ENCODE results near the gene KIF15.

The KIF15 gene

DNA sequence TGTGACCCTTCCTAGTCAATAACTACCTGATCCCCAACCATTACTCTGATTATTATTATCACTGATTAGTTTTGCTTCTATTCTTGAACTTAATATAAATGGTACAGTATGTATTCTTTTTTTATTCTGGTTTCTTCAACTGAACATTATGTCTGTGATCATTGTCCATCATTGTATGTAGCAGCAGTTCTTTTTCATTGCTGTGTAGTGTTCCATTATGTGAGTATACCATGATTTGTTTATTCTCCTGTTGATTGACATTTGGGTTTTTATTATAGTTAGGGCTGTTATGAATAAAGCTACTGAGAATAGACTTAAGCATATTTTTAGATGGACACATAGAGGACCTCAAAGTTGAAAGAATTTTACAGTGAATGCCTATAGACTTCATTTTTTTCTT, 2.7 kb downstream of the KIF15 start:
- ChIA-PET POLR2A (no interaction called here), CTCF (no interaction called here)
- no peak for TF ChIP-seq LEF1 (IDR thresholded peaks at IDR 0.05; ENCODE audit: borderline replicate concordance)
- no peak for TF ChIP-seq FOXM1 (IDR thresholded peaks at IDR 0.05; ENCODE audit: borderline replicate concordance)
- TF ChIP-seq SUZ12 (IDR thresholded peaks at IDR 0.05): no peak
- TF ChIP-seq, protein P1, sequence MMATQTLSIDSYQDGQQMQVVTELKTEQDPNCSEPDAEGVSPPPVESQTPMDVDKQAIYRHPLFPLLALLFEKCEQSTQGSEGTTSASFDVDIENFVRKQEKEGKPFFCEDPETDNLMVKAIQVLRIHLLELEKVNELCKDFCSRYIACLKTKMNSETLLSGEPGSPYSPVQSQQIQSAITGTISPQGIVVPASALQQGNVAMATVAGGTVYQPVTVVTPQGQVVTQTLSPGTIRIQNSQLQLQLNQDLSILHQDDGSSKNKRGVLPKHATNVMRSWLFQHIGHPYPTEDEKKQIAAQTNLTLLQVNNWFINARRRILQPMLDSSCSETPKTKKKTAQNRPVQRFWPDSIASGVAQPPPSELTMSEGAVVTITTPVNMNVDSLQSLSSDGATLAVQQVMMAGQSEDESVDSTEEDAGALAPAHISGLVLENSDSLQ (IDR thresholded peaks at IDR 0.05): no peak
- TF ChIP-seq FOXK2 (IDR thresholded peaks at IDR 0.05): no peak
- TF ChIP-seq ARNT (IDR thresholded peaks at IDR 0.05): no peak
- no peak for TF ChIP-seq ELF4 (IDR thresholded peaks at IDR 0.05)
- no peak for TF ChIP-seq BHLHE40 (IDR thresholded peaks at IDR 0.05; ENCODE audit: borderline replicate concordance)
- TF ChIP-seq L3MBTL2 (conservative IDR thresholded peaks at IDR 0.05): no peak
- no peak for TF ChIP-seq SP1 (IDR thresholded peaks at IDR 0.05)
- TF ChIP-seq FOXA1 (IDR thresholded peaks at IDR 0.05): no peak
- TF ChIP-seq TARDBP (IDR thresholded peaks at IDR 0.05): no peak
- TF ChIP-seq HDGF (IDR thresholded peaks at IDR 0.05; ENCODE audit: borderline replicate concordance): no peak
- no peak for TF ChIP-seq ZNF384 (IDR thresholded peaks at IDR 0.05)
- no peak for DNase-seq (ENCODE audit: extremely low spot score)

DNA sequence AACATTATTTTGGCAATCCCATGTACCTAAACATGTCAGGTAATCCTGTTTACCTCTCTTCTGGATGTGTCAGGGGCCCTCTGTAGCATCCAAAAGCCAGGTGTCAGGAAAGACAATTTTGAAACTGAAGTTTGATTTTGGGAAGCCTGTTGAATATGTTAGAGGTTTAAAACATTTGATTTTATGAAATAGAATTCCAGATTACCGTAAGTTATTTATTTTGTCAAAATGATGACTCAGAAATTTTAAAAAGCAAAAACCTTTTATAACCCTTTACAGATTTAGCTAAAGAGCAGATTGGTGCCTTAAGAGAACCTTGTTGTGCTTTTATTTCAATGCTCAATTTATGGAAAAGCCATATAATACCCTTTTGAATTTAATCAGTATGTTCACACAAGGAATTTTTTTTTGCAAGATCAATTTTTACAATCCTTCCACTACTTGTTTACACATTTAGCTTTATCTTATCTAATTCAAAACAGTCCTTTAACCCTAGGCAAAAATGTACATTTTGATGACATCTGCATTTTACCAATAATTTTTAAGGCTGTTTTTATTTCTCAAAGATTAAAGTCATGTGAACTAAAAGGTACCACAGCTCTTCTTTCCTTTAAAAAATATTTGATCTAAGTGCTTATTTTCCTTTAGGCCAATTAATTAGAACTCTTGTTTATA, 10.0 kb downstream of the KIF15 start:
- ChIA-PET CTCF (no interaction called here), POLR2A (interaction anchor here (1.1 kb wide), 1 partner anchor 10 kb away, joined by 5 read pairs; the partner anchor contains the start of genes KIAA1143 and KIF15)
- no peak for DNase-seq (ENCODE audit: extremely low spot score)
- TF ChIP-seq, protein P1 (IDR thresholded peaks at IDR 0.05): no peak
- TF ChIP-seq L3MBTL2 (conservative IDR thresholded peaks at IDR 0.05) (no peak), SUZ12 (IDR thresholded peaks at IDR 0.05) (no peak), ZNF384 (IDR thresholded peaks at IDR 0.05) (no peak), NFRKB (IDR thresholded peaks at IDR 0.05) (no peak), CTBP1 (IDR thresholded peaks at IDR 0.05; ENCODE audit: borderline replicate concordance) (no peak), HDGF (IDR thresholded peaks at IDR 0.05; ENCODE audit: borderline replicate concordance) (no peak), LEF1 (IDR thresholded peaks at IDR 0.05; ENCODE audit: borderline replicate concordance) (no peak), FOXA1 (IDR thresholded peaks at IDR 0.05) (no peak), SP1 (IDR thresholded peaks at IDR 0.05) (no peak), FOXK2 (IDR thresholded peaks at IDR 0.05) (no peak), BHLHE40 (IDR thresholded peaks at IDR 0.05; ENCODE audit: borderline replicate concordance) (no peak), ARNT (IDR thresholded peaks at IDR 0.05) (no peak), FOXM1 (IDR thresholded peaks at IDR 0.05; ENCODE audit: borderline replicate concordance) (no peak), TARDBP (IDR thresholded peaks at IDR 0.05) (no peak), ELF4 (IDR thresholded peaks at IDR 0.05) (no peak)

DNA sequence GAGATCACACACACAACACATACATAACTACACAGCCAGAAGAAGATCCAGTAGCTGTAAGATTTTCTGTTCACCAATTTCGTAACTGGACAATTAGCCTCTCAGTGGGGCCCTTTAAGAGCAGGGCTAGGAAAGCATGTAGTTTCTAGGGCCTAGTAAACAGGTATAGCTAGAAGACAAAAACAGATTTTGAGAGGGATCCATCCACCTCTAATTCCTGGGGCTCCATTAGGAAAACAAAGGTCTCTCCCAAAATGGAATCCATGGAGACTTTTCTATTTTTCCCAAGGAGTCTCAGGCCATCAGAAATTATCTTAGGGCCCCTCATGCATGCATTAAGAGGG, 10.5 kb downstream of the KIF15 start:
- POLR2A ChIA-PET: interaction anchor here (1.1 kb wide), 1 partner anchor 10 kb away, joined by 5 read pairs; the partner anchor contains the start of genes KIAA1143 and KIF15
- CTCF ChIA-PET: no interaction called here
- DNase-seq (ENCODE audit: extremely low spot score): no peak
- TF ChIP-seq FOXK2 (IDR thresholded peaks at IDR 0.05) (no peak), LEF1 (IDR thresholded peaks at IDR 0.05; ENCODE audit: borderline replicate concordance) (no peak), ZNF384 (IDR thresholded peaks at IDR 0.05) (no peak), FOXM1 (IDR thresholded peaks at IDR 0.05; ENCODE audit: borderline replicate concordance) (no peak), TARDBP (IDR thresholded peaks at IDR 0.05) (no peak), SP1 (IDR thresholded peaks at IDR 0.05) (no peak), ARNT (IDR thresholded peaks at IDR 0.05) (no peak), L3MBTL2 (conservative IDR thresholded peaks at IDR 0.05) (no peak), CTBP1 (IDR thresholded peaks at IDR 0.05; ENCODE audit: borderline replicate concordance) (no peak), ELF4 (IDR thresholded peaks at IDR 0.05) (no peak), NFRKB (IDR thresholded peaks at IDR 0.05) (no peak)
- TF ChIP-seq, protein P1 (IDR thresholded peaks at IDR 0.05): no peak

DNA sequence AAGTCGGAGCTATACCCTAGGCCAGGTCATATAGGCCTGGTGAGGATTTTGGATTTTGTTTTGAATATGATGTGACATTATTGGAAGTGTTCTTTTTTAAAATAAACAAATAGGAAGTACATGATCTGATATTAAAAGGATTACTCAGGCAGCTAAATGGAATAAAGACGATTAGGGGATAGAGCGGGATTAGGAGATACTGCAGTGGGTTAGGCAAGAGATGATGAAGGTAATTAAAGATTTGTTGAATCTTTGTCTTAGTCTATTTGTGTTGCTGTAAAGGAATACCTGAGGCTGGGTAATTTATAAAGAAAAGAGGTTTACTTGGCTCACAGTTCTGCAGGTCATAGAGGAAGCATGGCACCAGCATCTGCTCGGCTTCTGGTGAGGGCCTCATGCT, 21.3 kb downstream of the KIF15 start:
- TF ChIP-seq ARNT (IDR thresholded peaks at IDR 0.05) (no peak), BHLHE40 (IDR thresholded peaks at IDR 0.05; ENCODE audit: borderline replicate concordance) (no peak), FOXA1 (IDR thresholded peaks at IDR 0.05) (no peak), ELF4 (IDR thresholded peaks at IDR 0.05) (no peak), TARDBP (IDR thresholded peaks at IDR 0.05) (no peak), HDGF (IDR thresholded peaks at IDR 0.05; ENCODE audit: borderline replicate concordance) (no peak), LEF1 (IDR thresholded peaks at IDR 0.05; ENCODE audit: borderline replicate concordance) (no peak), FOXK2 (IDR thresholded peaks at IDR 0.05) (no peak), FOXM1 (IDR thresholded peaks at IDR 0.05; ENCODE audit: borderline replicate concordance) (no peak), NFRKB (IDR thresholded peaks at IDR 0.05) (no peak), SP1 (IDR thresholded peaks at IDR 0.05) (no peak), L3MBTL2 (conservative IDR thresholded peaks at IDR 0.05) (no peak)
- TF ChIP-seq, protein P1 (IDR thresholded peaks at IDR 0.05): no peak
- ChIA-PET POLR2A (no interaction called here), CTCF (no interaction called here)
- DNase-seq (ENCODE audit: extremely low spot score): no peak

DNA sequence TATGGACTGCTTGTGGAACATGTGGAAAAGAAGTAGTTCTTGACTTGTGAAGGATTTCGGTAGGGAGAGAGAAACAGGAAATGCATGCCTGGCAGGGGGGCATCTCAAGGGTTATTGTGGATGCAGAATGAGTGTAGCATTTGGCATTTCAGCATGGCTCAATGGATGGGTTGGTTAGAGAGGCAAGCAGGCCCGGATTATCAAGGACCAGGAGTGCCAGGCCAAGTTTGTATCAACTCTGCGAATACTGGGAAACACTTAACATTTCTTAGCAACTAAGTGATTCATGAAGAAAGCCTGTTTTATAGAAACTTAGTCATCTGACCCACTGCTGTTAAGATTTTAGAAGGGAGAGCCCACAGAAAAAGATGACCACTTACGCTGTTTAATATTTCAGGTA, 33.6 kb downstream of the KIF15 start:
- TF ChIP-seq FOXK2 (IDR thresholded peaks at IDR 0.05) (no peak), FOXA1 (IDR thresholded peaks at IDR 0.05) (no peak), LEF1 (IDR thresholded peaks at IDR 0.05; ENCODE audit: borderline replicate concordance) (no peak)
- DNase-seq (ENCODE audit: extremely low spot score): no peak
- ChIA-PET CTCF (no interaction called here), POLR2A (no interaction called here)
